Endothelial cell of hepatic sinusoid (primary cell): ENCODE measurements around the gene POC1A.
"Not testable (repeated sequence)": the region's sequence is repeated elsewhere in the genome, so short reads cannot be mapped to it uniquely, and the experiment has no call there.

Experiments
- in situ Hi-C: cut with HindIII; loops from 2 replicates; pipeline ENCODE4 v1.10.0; 2017; ENCODE audit warnings: low sequenced_read_pairs

The POC1A gene

DNA sequence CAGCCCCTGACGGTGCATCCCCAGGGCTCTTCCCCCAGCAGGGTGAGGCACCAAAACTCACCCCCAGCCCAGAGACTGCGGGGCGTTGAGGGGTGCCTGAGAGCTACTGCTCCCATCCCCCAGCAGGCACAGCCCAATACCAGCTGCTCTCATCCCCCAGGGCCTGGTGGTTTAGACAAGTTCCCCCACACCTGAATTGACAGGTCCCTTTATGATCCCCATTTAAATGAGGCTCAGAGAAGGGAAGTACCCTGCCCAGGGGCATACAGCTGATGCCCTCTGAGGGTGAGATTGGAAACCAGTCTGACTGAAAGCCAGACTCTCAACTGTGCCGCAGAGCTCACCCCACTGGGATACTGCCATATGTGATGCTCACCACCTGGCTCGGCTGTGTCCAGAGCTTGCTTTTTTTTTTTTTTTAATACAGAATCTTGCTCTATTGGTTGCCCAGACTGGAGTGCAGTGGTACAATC lies 118.0 kb downstream of the POC1A start:
- in situ Hi-C loops, result no loop called here

DNA sequence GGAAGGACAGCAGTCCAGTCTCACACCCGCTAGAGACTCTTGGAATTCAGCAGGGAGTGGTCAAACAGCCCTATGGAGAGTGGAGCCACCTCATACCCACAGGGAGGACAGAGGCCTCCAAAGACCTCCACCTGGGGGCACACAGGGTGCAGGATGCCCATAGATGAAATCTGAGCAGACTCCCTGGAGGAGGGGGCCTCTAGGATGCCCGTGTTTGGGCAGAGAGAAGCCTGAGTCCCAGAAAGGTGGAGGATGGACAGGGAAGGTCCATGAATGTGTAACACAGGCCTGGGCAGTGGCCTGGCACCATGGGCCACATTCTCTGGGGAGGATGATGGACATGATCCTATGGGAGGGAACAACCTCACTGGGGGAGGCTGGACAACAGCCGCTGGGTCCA lies 119.6 kb downstream of the POC1A start:
- in situ Hi-C loops, result no loop called here

DNA sequence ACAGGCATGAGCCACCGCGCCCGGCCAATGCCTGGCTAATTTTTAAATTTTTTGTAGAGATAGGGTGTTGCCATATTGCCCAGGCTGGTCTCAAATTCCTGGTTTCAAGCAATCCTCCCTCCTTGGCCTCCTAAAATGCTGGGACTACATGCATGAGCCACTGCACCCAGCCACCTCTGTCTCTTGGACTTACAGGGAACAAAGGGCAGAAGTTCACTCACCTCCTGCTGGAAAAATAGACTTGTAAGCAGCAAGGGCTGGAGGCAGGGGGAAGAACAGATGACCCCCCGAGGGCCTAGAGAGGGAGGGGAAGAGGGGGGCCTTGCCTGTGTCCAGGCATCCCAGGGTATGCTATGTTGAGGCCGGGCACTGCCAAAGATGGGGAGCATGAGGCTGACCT lies 120.0 kb downstream of the POC1A start:
- in situ Hi-C loops, result no loop called here

DNA sequence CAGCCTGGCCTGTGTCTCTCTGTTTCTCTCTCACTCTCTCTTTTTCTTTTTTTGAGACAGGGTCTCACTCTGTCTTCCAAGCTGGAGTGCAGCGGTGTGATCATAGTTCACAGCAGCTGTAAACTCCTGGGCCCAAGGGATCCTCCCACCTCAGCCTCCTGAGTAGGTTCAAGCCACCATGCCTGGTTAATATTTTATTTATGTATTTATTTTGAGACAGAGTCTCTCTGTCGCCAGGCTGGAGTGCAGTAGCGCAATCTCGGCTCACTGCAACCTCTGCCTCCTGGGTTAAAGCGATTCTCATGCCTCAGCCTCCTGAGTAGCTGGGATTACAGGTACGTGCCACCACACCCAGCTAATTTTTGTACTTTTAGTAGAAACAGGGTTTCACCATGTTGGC lies 120.5 kb downstream of the POC1A start:
- in situ Hi-C loops, result not testable (repeated sequence)

DNA sequence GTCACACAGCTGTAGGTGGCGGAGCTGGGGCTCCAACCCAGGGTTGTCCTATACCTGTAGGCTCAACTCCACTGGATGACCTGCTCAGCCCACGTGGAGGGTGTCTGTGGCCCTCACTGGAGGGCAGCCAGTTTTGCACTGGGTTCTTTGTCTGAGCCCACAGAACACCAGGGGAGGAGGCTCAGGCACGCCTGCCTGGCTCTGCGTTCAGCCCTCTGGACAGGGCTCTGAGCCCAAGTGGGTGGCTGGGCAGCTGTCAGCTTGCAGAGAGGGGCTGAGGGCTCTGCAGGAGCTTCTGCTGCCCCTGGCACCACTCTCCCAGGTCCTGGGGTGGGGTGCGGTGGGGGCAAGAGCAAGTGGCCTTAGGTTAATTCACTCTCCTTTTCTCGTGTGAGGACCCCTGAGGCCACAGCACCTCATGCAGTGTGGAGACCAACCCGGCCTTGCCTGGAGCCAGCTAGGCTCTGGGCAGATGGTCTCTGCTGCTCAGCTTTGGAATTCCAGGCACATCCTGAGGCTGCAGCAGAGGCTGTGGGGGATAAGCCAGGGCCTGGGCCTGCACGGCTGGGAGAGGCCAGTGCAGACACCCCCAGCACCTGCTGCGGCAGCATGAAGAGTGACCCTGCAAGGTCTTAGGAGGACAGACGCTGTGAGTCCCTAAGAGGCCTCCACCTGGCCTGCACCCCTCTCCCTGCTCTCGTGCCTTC lies 121.4 kb downstream of the POC1A start:
- in situ Hi-C loops, result no loop called here

DNA sequence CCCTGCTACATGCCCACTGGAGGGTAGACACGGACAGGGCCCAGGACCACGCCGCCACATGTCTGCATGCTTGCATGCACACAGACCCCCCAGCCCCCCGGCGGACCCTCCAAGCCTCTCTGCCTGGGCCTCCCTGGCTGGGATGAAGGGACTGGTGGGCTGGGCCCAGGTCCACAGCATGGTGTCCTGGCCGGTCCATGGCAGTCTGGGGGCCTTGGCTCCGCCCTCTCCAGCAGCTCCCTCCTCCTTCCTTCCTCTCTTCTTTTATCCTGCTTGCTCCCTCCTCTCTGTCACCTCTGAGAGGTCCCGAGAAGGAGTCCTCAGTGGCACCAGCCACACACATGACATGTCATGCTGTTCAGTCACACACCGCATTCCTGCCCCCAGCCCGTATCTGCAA lies 122.3 kb downstream of the POC1A start:
- in situ Hi-C loops, result no loop called here

DNA sequence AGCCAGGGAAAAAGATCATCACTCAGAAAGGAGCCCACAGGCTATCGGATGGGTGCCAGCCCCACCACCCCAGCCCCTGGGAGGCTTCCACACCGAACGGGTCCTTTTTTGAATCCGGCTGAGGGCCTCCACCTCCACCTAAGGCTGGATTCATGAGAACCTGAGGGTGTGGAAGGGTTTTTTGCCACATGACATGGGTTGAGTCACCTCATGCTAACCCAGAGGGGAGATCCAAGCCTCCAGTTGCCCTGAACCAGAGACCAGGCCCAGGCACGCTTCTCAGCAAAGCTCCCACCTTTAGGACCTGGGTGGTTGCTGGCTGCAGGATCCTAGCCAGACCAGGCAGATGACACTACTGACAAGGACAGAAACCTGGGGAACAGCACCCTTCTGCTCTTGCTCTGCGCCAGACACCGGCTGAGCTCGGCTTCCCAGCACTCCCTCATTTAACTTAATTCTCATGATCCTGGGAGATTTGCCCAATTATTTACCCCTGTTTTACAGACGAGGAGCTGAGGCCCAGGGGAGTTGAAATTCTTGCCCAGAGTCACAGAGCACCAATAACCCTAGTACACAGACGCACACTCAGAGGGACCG lies 123.4 kb downstream of the POC1A start:
- in situ Hi-C loops, result no loop called here

DNA sequence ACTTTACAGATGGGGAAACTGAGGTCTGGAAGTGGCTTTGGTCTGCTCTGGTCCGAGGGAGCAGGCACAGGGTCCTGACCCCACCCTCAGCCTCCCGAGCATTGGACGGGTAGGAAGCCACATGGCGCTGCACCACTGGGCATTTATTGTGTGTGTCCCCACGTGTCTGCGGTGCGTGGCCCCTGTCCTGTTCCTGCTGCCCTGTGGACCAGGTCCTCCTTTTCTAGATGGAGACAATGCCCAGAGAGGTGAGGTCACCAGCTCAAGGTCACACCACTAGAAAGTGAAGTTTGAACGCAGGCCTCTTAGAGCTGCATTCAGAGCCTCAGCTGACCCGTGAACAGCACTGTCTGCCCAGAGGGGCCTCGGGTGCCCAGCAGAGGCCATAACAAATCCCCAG lies 124.7 kb downstream of the POC1A start:
- in situ Hi-C loops, result no loop called here

DNA sequence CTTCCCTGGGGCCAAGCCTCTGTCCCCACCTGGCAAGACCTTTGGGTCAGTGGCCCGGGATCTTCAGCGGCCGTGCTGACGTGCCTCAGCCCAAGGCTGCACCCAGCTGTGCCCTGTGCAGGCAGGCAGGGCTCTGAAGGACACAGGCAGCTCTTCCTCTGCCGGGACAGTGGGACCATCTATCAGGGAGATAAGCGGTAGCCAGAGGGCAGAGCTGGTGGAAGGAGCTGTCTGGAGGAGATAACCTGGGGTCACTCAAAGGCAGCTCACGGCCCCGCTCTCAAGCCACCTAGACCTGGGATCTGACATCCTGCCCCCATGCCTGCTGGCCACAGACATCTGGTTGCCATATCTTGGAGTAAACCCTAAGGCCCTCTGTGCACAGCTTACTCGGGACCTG lies 125.2 kb downstream of the POC1A start:
- in situ Hi-C loops, result no loop called here

DNA sequence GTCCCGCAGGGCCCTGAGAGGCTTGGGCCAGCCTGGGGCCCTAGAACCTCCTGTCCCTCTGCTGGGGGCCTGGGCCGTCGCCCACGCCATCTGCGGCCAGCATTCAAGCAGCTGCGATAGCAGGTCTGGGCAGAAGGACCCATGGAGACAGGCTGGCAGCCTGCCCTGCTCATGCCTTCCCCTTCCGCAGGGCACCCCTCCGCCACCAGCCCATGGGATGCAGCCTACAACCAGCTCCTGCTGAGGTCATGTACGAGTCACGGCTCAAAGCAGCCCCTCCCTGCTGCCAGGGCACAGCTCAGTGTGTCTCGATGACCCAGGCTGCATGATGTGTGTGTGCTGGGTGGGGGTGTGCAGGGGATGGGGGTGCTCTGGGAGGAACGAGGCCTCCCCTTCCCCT lies 125.7 kb downstream of the POC1A start:
- in situ Hi-C loops, result no loop called here

DNA sequence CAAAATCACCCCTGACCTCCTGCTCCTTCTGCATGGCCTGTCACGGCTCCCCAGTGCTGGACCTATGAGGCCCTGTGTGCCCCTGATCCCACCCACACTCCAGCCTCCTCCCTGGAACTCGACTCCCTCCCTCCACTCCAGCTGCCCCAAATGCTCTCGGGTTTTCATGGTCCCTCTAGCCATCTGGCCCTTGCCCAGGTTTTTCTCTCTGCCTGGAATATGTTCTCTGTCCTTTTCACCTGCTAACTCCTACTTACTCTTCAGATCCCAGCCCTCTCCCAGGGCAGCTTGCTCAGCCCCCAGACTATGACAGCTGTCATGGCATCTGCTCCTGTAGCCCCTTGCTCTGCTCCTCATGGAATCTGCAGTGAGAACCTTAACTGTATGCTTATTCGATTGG lies 128.2 kb downstream of the POC1A start:
- in situ Hi-C loops, result no loop called here

DNA sequence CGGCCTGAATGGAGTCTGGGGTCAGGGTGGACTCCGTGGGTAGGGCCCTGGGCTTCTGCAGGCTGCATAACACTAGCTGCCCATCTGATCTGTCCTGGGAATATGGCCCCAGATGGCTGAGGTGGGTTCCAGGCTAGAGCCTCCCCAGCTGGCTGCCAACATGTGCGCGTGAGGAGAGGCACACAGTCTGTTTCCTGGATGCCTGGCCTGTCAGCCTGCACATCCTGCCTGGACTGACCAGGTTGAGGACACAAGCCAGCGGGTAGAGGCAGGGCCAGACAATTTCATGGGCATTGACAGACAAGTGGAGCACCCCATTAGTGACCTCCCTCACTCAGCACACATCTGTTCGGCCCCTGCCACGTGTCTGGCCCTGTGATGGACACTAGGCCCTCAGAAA lies 128.8 kb downstream of the POC1A start:
- in situ Hi-C loops, result no loop called here
